GM19395 (cell line): Measurements from ENCODE around the gene GALNT12.

ENCODE experiments used
- ATAC-seq: cut with Tn5 transposase; IDR thresholded peaks from one replicate; pipeline ENCODE4 v1.9.1; 2021; ENCODE audit warnings: mild to moderate bottlenecking, moderate library complexity; ENCODE audit not compliant: unreplicated experiment

Gene GALNT12

DNA sequence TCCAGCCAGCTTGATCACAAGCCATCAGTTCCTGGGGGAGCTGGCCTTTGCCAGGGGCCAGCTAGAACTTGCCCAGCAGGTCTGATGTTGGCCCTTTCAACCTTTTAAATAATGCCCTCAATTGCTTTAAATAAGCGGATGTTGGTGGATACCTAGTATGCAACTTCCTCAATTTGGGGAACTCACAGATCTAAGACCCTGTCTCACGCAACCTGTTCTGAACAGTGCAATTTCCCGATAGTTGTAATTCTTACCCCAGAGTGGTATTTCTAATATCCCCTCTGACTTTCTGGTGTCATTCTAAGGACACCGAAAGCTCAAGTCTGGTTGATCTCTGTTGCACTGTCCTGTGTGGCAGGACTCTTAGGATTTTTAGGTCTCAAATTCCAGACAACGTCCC, 23.1 kb downstream of the GALNT12 start:
- no peak for ATAC-seq

DNA sequence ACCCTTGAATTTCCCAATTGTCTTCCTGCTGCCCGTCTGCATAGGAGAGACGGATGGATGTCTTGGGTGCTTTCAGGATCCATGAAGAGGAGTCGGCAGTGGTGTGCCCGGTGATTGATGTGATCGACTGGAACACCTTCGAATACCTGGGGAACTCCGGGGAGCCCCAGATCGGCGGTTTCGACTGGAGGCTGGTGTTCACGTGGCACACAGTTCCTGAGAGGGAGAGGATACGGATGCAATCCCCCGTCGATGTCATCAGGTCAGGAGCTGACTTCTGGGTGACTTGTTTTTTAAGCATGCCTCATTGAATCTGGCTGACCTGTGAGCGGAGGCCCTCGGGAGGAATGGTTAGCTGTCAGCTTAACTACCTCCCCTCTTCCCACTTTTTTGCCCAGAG, 24.2 kb downstream of the GALNT12 start:
- ATAC-seq = no peak

DNA sequence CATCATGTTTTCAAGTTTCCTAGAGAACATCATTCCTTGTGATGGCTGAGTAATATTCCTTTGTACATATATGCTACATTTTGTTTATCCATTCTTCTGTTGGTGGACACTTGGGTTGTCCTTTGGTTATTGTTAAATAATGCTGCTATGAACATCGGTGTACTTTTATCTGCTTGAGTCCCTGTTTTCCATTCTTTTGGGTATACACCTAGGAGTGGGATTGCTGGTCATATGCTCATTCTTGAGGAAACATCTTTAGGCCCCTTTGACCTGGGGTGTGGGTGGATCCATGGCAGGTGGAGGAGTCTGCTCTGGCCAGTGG, 25.3 kb downstream of the GALNT12 start:
- ATAC-seq = no peak

DNA sequence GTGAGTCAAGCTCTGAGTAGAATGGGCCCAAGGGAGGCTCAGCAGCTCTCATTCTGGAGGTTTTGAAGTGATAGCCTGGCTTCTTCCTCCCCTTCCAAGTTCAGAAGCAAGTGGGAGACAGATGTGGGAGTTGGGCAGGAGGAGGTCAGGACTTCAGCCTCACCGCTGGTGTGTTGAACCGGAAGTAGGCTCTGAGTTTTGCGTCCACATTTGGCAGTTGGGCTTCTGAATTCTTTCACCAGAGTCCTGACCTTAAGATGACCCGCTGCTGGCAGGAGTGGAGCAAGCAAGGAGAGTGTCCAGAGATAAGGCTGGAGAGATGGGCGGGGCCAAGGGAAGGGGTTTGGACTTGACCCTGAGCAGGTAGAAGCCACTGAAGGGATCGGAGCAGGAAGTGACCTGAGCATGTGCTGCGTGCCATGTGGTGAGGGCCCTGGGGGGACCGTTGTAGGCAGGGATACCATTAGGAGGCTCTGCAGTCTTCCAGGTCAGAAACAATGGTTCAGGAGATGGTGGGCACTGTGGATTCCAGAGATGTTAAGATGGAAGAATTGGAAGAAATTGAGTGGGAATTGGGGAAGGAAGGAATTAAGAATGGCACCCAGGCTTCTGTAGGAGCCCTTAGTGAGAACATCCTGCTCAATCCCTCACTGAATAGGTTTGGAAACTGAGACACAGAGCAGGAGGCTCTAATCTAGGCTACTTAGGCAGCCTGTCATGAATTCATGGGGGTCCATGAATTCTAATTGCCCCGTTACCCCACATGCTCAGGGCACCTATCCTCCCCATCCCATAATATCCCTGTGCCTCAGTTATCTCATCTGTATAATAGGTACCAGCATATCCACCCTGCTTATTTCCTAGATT, 25.9 kb downstream of the GALNT12 start:
- ATAC-seq = no peak

DNA sequence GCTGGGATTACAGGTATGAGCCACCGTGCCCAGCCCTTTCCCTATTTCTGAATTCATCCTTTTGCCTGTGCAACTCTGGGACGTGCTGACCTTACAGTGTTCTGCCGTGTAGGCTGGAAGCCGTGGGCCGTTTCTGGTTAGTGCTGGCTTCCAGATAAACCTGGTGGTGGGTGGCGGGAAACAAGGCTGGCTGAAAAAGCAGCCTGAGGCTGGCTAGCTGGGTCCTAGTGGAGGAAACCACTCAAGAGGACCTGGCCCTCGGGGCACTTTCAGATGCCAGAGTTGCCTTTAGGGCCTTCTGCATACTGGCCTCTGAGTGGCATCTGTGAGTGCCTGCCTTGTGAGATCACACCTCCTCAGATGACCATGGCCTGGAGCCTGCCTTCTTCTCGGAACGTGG, 26.9 kb downstream of the GALNT12 start:
- ATAC-seq = no peak

DNA sequence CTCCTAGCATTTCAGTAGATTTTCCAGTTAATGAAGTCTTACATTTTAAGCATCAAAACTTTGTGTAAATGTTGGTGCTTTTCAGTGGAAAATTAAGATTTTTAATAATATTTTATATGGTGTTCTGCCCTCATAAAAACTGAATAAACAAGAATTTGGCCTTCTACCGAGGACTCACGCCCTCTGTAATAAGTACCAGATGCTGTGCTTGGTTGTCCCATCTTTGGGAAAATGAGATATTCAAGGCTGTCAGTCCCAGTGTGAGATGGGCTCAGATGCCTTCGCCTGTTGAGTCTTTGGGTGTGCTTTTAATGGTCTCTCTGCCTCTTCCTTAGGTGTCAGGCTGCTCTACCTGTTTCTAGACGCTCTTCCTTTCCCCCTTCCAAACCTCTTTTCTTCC, 28.7 kb downstream of the GALNT12 start:
- no peak for ATAC-seq

DNA sequence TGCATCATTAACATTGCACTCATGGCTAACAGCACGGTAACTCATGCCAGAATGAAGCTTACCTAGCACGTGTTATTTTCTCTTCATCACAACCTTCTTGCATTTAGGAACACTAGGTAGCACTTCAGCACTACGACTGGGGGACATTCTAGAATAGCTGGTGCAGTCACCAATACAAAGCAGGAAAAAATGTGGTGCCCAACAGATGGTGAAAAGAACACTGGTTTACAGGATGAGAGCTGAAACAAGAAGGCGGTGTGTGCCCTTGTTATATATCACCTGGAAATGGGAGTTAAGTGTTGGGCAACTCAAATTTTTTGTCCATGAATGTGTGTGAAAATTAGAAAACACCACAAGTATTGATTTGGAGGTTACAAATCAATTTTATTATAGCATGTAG, 30.0 kb downstream of the GALNT12 start:
- ATAC-seq = no peak

DNA sequence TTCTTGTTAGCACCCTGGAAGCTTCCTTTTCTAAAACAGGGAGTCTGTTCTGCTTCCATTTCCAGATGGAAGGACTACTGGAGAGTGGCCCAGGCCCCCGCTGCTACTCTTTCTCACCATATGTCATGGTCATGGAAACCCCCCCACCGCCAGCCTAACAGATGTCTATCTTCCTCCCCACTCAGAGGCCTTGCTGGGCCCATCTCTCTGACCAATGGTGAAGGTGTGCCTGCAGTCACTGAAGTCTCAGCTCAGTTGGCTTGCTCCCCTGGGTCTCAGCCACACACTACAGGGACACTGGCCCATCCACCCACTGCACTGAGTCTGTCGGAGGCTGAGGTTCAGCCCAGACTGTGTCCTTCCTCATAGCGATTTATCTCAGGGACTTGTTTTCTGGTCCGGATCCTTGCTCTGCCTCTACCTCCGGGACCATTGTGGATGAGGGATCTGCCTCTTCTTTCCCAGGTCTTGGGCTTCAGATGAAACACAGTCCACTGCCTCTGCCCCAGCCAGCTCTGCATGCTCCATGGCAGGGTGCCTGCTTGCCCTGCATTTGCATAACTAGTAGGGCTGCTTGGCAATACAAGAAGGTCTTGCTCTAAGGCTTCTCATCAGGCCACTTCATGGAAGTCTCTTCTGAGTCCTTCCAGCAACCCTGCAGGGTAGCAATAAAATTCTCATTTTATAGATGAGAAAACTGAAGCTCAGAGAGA, 30.8 kb downstream of the GALNT12 start:
- ATAC-seq = no peak

DNA sequence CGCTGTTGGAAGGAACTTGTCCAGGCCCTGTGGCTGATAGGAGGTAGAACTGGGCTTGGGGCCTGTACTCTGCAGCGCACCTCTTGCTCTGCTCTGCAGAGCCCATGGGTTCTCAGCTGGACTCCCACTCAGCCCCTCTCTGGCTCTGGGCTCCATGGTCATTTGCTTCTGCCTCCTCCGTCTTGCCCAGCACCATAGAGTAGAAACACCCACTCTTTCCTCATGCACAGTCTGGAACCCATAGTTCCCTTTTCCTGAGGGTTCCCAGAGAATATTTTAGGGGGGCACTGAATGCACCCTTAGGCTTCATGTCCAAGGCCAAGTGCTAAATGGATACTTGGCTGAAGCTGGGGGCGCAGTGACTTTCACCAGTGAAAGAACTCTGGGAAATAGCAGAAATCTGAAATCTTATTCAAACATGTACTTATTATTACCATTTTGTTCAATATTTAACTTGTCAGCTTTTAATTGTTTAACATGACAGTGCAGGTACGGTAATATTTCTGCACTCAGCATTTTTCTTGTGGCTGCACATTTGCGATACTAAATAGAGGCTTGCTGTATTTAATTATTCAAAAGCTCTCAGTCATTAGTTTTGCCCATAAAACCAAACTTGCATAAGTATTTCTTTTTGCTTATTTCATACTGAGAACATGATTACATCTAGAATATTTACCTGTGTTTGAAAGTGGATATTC, 31.5 kb downstream of the GALNT12 start:
- ATAC-seq = no peak

DNA sequence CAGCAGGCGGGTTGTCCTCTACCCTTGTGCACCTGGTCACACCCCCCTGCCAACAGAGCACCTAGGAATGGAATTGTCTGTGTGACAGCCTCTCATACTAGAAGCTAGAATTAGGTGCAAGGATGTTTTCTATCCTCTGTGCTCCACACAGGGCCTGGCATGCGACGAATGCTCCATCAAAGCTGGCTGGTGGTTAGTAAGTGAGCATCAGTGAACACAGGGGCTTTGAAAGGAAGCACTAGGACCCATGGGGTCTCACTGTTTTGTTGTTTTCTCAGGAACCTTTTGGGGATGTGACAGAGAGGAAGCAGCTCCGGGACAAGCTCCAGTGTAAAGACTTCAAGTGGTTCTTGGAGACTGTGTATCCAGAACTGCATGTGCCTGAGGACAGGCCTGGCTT, 32.3 kb downstream of the GALNT12 start:
- no peak for ATAC-seq

DNA sequence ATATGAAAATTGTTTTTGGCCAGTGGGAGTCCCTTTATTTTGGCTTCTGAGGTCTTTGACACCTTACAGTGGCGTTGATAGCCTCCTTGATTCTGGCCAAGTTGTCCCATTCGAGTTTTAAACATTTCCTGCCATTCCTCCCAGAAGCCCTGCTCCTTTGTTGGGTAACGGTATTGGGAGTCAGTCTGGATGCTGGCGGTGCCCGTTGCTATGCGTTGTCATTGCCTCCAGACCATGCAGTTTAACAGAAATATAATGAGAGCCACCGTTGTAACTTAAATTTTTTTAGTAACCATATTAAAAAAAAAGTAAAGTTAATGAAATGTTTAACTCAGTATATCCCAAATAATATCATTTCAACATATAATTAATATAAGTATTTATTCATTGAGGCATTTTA, 35.0 kb downstream of the GALNT12 start:
- no peak for ATAC-seq

DNA sequence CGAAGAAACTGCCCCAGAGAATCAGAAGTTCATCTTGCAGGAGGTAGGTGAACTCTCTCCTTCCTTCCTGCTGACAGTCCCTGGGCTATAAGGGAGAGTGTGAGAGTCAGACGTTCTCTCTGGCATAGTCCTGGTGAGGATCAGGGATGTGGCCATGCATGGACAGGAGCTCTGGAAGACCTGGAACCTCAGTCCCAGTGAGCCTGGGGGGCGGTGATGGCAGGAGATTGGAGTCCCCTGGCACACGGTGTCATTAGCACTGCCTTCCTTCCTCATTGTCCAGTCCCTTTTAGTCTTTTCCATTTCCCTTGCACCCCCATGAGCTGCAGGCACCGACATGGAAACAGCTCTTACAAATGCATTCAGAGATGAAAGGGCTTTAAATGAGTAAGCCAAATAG, 38.6 kb downstream of the GALNT12 start:
- ATAC-seq = no peak

DNA sequence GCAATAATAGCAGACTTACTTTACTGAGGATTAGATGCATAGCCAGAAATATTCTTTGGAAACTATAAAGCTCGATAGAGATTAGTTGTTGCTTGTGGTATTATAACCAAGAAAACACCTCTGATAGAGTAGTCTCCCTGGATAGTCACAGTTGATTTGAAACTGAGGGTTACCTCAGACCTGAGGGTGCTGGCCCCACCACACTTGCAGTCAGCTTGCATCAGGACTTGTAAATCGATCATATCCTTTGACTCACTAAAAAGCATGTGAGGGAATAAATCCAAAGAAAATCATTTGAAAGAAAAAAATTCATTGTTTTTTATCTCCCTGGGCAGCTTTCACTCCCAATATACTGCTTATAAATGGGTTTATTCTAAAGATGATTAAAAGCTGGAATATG, 39.4 kb downstream of the GALNT12 start:
- no peak for ATAC-seq

DNA sequence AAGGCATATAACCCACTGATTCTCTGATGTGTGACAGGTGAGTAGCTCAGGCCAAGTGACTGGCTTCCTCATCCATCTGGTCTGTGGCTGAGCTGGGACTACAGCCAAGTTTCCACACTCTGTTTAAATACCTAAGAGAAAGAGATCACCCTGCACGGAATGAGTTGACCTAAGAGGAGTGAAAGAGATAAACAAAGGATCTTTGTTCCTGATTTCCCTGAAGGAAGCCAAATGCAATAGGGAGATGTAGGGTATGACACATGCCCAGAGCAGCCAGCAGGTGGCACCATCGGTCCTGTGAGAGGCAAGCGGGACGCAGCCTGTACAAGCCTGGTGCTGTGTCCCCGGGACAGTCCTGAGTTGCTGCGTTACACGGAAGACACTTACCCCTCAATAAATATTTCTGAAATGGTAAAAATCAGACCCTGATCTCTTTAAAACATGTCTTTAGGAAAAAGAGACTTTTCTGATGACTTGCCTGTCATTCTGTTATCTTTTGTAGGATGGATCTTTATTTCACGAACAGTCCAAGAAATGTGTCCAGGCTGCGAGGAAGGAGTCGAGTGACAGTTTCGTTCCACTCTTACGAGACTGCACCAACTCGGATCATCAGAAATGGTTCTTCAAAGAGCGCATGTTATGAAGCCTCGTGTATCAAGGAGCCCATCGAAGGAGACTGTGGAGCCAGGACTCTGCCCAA, 41.1 kb downstream of the GALNT12 start:
- ATAC-seq = peak; percentile 85

DNA sequence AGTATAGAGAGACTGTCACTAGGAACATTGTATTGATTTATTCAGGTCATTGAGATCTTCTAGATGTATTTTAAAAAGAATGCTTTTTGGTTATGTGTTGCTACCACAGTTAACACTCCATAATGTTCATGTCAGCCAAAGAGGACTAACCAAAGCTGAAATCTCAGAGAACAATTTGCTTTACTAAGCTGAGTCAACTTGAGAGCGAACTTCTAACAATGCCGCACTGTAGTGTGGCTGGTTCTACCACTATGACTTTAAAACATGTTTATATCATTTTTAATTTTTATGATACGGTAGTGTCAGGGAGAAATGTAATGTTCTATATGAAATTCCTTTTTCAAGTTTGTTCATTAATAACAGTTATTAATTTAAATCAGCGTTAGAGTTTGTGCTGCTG, 42.1 kb downstream of the GALNT12 start:
- ATAC-seq = no peak

DNA sequence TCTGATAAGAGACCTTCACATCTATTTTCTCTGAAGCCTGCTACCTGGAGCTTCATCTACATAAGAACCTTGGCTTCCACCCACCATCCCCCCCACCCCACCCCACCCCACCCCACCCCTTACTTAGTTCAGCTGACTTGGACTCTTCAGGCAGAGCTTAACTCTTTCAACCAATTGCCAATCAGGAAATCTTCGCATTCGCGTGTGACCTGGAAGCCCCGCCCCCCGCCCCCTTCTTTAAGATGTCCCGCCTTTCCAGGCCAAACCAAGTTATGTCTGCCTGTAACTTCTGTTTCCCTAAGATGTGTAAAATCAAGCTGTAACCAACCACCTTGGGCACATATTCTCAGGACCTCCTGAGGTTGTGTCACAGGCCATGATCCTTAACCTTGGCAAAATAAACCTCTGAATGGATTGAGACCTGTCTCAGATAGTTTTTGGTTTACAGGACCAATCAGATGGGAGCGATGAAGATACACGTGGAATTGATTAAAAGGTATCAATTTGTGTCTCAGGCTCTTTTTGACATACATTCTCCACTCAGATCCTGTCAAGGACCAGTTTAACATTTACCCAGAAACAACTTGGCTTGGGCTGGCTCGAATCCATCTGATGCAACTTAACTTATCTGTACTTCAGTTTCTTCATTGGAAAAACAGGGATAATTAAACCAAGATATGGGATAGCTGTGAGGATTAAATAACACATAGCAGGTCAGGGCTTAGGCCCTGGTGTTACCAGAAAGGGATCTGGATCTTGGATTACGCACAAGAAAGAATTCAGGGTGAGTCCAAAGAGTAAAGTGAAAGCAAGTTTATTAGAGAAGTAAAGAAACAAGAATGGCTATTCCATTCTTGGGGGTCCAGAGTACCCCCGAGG, 43.6 kb downstream of the GALNT12 start:
- ATAC-seq = no peak

DNA sequence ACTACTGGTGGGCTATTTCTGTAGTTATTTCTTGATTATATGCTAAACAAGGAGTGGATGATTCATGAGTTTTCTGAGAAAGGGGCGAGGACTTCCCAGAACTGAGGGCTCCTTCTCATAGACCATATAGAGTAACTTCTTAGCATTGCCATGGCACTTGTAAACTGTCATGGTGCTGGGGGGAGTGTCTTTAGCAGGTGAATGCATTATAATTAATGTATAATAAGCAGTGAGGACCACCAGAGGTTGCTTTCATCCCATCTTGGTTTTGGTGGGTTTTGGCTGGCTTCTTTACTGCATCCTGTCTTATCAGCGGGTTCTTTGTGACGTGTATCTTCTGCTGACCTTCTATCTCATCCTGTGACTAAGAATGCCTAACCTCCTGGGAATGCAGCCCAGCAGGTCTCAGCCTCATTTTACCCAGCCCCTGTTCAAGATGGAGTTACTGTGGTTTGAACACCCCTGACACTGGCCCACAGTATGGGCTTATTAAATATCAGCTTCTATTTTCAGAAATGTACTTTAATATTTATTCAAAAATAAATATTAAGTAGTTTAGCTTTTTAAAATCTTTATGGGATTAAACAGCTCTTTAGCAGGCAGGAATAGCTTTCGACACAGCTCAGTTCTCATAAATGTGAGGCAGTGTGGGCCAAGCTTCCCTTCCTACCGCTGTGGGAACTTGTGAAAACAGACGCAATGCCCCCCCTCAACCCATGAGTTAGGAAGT, 44.4 kb downstream of the GALNT12 start:
- ATAC-seq = no peak

DNA sequence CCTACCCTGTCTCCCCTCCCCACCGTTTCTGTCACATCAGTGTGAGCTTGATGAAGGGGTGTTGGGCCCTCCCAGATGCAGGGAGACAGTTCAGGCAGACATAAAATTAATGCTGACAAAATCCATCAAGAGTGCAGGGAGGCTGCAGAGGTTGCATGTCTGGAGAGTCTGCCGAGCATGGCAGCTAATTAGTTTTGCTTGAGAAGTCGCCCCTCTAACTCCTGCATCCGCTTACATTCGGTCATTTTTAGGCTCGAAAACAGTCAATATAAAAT, 44.9 kb downstream of the GALNT12 start:
- no peak for ATAC-seq

DNA sequence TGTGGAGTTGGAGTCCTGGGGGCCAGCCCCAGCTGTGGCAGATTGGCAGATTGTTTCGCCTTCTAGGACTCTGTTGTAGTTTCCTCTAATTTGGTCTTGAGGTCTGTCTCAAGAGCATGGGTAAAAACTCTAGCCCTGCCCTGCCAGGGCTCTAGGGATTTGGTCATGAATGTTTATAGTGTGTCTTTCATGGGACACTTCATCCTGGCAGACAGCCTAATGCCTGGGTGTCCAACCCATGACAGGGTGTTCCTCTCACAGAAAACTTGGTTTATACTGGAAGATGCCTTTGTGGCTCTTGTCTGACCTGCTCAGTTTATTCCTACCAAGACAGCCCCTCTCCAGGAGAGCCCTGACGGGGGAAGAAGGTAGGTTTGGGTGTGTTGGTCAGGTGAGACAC, 45.5 kb downstream of the GALNT12 start:
- no peak for ATAC-seq

DNA sequence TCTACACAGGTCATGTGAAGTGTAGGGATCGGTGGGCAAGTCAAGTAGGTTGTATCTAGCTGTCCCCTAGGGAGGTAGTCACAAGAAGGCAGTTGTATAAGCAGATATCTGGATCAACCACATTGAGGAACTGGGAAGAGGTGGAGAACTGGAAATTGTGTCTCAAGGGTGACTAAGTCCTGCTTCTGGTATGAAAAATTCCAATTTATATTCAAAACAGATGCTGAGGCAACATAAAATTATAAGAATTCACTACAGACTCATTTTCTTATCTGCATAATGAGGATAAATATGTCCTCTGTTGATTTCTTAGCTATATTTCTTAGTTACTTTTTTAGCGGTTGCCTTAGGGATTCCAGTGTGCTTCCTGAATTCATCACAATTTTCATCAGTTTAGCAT, 46.8 kb downstream of the GALNT12 start:
- no peak for ATAC-seq
